ENCODE results near the gene PGAP2.

DNA sequence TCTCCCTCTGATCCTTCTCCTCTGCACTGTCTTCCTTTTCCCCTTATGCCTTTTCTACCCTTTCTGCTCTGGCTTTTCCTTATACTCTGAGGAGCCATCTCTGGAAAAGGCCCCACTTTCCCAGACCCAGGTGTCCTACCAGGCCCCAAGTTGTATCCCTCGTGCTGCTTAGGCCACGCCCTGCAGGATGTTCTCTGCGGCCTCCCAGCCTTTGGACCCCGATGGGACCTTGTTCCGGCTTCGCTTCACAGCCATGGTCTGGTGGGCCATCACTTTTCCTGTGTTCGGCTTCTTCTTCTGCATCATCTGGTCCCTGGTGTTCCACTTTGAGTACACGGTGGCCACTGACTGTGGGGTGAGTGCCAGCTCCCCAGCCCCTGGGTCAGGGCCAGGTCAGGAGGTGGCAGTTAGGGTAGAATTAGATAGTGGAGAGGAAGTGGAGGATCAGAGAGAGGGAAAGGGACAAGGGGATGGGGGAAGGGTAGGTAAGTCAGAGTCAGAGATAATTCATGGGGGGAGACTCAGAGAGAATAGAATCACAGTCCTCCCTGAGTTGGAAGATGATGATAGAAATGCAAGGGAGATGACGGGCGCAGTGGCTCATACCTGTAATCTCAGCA lies 8.9 kb downstream of the PGAP2 start:
- TF ChIP-seq, protein P1, sequence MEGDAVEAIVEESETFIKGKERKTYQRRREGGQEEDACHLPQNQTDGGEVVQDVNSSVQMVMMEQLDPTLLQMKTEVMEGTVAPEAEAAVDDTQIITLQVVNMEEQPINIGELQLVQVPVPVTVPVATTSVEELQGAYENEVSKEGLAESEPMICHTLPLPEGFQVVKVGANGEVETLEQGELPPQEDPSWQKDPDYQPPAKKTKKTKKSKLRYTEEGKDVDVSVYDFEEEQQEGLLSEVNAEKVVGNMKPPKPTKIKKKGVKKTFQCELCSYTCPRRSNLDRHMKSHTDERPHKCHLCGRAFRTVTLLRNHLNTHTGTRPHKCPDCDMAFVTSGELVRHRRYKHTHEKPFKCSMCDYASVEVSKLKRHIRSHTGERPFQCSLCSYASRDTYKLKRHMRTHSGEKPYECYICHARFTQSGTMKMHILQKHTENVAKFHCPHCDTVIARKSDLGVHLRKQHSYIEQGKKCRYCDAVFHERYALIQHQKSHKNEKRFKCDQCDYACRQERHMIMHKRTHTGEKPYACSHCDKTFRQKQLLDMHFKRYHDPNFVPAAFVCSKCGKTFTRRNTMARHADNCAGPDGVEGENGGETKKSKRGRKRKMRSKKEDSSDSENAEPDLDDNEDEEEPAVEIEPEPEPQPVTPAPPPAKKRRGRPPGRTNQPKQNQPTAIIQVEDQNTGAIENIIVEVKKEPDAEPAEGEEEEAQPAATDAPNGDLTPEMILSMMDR (conservative IDR thresholded peaks at IDR 0.05; ENCODE audit: low read length): no peak
- no peak for TF ChIP-seq EZH2phosphoT487 (IDR thresholded peaks at IDR 0.05; ENCODE audit: borderline replicate concordance)
